Astrocyte (in vitro differentiated cells and primary cell): Measurements from ENCODE around the gene AUTS2. TPM values are rescaled to one million over a fixed set of nuclear protein-coding genes. Genes with fewer than 3 reads are reported as not detected.

Experiments used
- DNase-seq: peaks from one replicate; pipeline ENCODE4 v3.0.0-alpha.2; 2010; ENCODE audit warnings: low read depth
- FAIRE-seq: peaks from 2 replicates; lab custom pipeline; 2011; peaks lifted over from hg19 to GRCh38; lab: Jason Lieb, UNC
- H2AFZ ChIP-seq: 2 replicates; pipeline ENCODE4 v1.6.0; 2012; ENCODE audit warnings: low read depth, low read length, inconsistent platforms
- H3K27ac ChIP-seq: 2 replicates; pipeline ENCODE4 v1.5.1; 2011; ENCODE audit warnings: low read depth, low read length, inconsistent platforms
- H3K27me3 ChIP-seq: 2 replicates; pipeline ENCODE4 v1.6.0; 2011; ENCODE audit warnings: low read length, inconsistent platforms; ENCODE audit not compliant: insufficient read depth
- H3K36me3 ChIP-seq: 2 replicates; pipeline ENCODE4 v1.5.1; 2011; ENCODE audit warnings: low read length, inconsistent platforms; ENCODE audit not compliant: insufficient read depth
- H3K4me1 ChIP-seq: 2 replicates; pipeline ENCODE4 v1.5.1; 2011; ENCODE audit warnings: low read length, inconsistent platforms; ENCODE audit not compliant: insufficient read depth
- H3K4me2 ChIP-seq: 2 replicates; pipeline ENCODE4 v1.6.0; 2012; ENCODE audit warnings: low read length, inconsistent platforms
- H3K4me3 ChIP-seq: 2 replicates; pipeline ENCODE4 v1.5.1; 2011; ENCODE audit warnings: low read depth, mild to moderate bottlenecking, low read length, inconsistent platforms; ENCODE audit not compliant: insufficient read depth
- H3K79me2 ChIP-seq: 2 replicates; pipeline ENCODE4 v1.6.0; 2012; ENCODE audit warnings: mild to moderate bottlenecking, low read length, inconsistent platforms; ENCODE audit not compliant: insufficient read depth
- H3K9ac ChIP-seq: 2 replicates; pipeline ENCODE4 v1.6.0; 2012; ENCODE audit warnings: mild to moderate bottlenecking, low read length, inconsistent platforms
- H3K9me3 ChIP-seq: 2 replicates; pipeline ENCODE4 v1.5.1; 2012; ENCODE audit warnings: low read depth, mild to moderate bottlenecking, low read length, inconsistent platforms; ENCODE audit not compliant: insufficient read depth
- H4K20me1 ChIP-seq: 2 replicates; pipeline ENCODE4 v1.6.0; 2012; ENCODE audit warnings: low read length, inconsistent platforms; ENCODE audit not compliant: insufficient read depth
- H3K27ac Mint-ChIP-seq: one replicate; pipeline ENCODE4 v1.8.0; 2021; ENCODE audit warnings: mild to moderate bottlenecking, mixed read lengths; ENCODE audit not compliant: unreplicated experiment
- H3K27me3 Mint-ChIP-seq: one replicate; pipeline ENCODE4 v1.8.0; 2021; ENCODE audit warnings: low read depth, mixed read lengths; ENCODE audit not compliant: unreplicated experiment
- H3K36me3 Mint-ChIP-seq: one replicate; pipeline ENCODE4 v1.8.0; 2021; ENCODE audit warnings: low read depth, mixed read lengths; ENCODE audit not compliant: unreplicated experiment
- H3K4me1 Mint-ChIP-seq: one replicate; pipeline ENCODE4 v1.8.0; 2021; ENCODE audit warnings: low read depth, mixed read lengths; ENCODE audit not compliant: unreplicated experiment
- H3K4me3 Mint-ChIP-seq: one replicate; pipeline ENCODE4 v1.8.0; 2021; ENCODE audit warnings: mild to moderate bottlenecking, moderate library complexity, mixed read lengths; ENCODE audit not compliant: unreplicated experiment
- H3K9me3 Mint-ChIP-seq: one replicate; pipeline ENCODE4 v1.8.0; 2021; ENCODE audit warnings: mild to moderate bottlenecking, mixed read lengths; ENCODE audit not compliant: unreplicated experiment
- EZH2 ChIP-seq: IDR thresholded peaks from 2 replicates; pipeline ENCODE4 v1.6.1; 2012; ENCODE audit warnings: mild to moderate bottlenecking, low read length, inconsistent platforms; ENCODE audit not compliant: insufficient read depth
- total RNA-seq: library from RNA; stranded (reverse); gene quantifications from 2 replicates; pipeline ENCODE4 v1.2.1, GENCODE V29; 2021
- TF ChIP-seq, protein P1 (sequence below): IDR thresholded peaks from 2 replicates; pipeline ENCODE4 v1.5.1; 2011; ENCODE audit warnings: low read depth, mild to moderate bottlenecking, inconsistent platforms, low read length, moderate library complexity; ENCODE audit not compliant: insufficient read depth

AUTS2 gene
- total RNA-seq, 1 donor from 2014 or later = 73.2 TPM

GRCh38 chr7:70788276-70788675, 1190.0 kb downstream of the AUTS2 start:
- Histone ChIP-seq H2AFZ (no peak overlapping the region), H3K36me3 (peaks cover 48% of the 10 kb centered on the region), H3K4me1 (no peaks in the 10 kb centered on the region), H3K9me3 (no peaks in the 10 kb centered on the region), H3K4me2 (no peak overlapping the region), H3K4me3 (no peak overlapping the region), H3K79me2 (no peaks in the 10 kb centered on the region), H3K9ac (no peak overlapping the region), H3K27ac (no peak overlapping the region), H3K27me3 (no peaks in the 10 kb centered on the region), H4K20me1 (peaks cover 9% of the 10 kb centered on the region)
- FAIRE-seq (no peak), DNase-seq (no peak)
- no peaks in the 10 kb centered on the region for H3K27me3 Mint-ChIP-seq
- no peaks in the 10 kb centered on the region for H3K9me3 Mint-ChIP-seq
- H3K4me1 Mint-ChIP-seq = no peaks in the 10 kb centered on the region
- TF ChIP-seq EZH2 = no peak
- TF ChIP-seq, protein P1, sequence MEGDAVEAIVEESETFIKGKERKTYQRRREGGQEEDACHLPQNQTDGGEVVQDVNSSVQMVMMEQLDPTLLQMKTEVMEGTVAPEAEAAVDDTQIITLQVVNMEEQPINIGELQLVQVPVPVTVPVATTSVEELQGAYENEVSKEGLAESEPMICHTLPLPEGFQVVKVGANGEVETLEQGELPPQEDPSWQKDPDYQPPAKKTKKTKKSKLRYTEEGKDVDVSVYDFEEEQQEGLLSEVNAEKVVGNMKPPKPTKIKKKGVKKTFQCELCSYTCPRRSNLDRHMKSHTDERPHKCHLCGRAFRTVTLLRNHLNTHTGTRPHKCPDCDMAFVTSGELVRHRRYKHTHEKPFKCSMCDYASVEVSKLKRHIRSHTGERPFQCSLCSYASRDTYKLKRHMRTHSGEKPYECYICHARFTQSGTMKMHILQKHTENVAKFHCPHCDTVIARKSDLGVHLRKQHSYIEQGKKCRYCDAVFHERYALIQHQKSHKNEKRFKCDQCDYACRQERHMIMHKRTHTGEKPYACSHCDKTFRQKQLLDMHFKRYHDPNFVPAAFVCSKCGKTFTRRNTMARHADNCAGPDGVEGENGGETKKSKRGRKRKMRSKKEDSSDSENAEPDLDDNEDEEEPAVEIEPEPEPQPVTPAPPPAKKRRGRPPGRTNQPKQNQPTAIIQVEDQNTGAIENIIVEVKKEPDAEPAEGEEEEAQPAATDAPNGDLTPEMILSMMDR = no peak
- peaks cover 31% of the 10 kb centered on the region for H3K36me3 Mint-ChIP-seq
- no peak overlapping the region for H3K27ac Mint-ChIP-seq
- H3K4me3 Mint-ChIP-seq = no peak overlapping the region

- peaks cover 30% of the 10 kb centered on the region for H3K36me3 Mint-ChIP-seq
- DNase-seq = no peak
- no peaks in the 10 kb centered on the region for H3K27me3 ChIP-seq
- FAIRE-seq = no peak
- no peak overlapping the region for H3K4me2 ChIP-seq
- no peaks in the 10 kb centered on the region for H3K4me1 ChIP-seq
- H3K27me3 Mint-ChIP-seq = no peaks in the 10 kb centered on the region
- no peak overlapping the region for H3K4me3 Mint-ChIP-seq
- H3K36me3 ChIP-seq = peaks cover 39% of the 10 kb centered on the region
- H2AFZ ChIP-seq = no peak overlapping the region
- no peaks in the 10 kb centered on the region for H3K9me3 ChIP-seq
- H3K4me3 ChIP-seq = no peak overlapping the region
- H3K27ac Mint-ChIP-seq = peak overlapping the region; percentile 6
- no peaks in the 10 kb centered on the region for H3K4me1 Mint-ChIP-seq
- H3K79me2 ChIP-seq = no peaks in the 10 kb centered on the region
- H4K20me1 ChIP-seq = peaks cover 5% of the 10 kb centered on the region
- H3K9ac ChIP-seq = no peak overlapping the region
- H3K27ac ChIP-seq = no peak overlapping the region
- no peaks in the 10 kb centered on the region for H3K9me3 Mint-ChIP-seq
- TF ChIP-seq, protein P1 = no peak
- no peak for TF ChIP-seq EZH2
Observed at GRCh38 chr7:70789481-70790214, 1191.4 kb downstream of the AUTS2 start.
